Esophagus mucosa (tissue), 1 donor: ENCODE data around the gene ADGRA3. TPM values are rescaled to one million over a fixed set of nuclear protein-coding genes. Genes with fewer than 3 reads are reported as not detected.

Source experiments
- ATAC-seq: fragments of 200-7000 bp; cut with Tn5 transposase; one replicate; pipeline ENCODE4 v1.9.1; 2020
- total RNA-seq: library from RNA; stranded (reverse); gene quantifications from one replicate; pipeline ENCODE4 v1.2.4, GENCODE V29; 2023
- donor health status: DM: yes; HTN: yes; CAD: no.

Gene ADGRA3, protein sequence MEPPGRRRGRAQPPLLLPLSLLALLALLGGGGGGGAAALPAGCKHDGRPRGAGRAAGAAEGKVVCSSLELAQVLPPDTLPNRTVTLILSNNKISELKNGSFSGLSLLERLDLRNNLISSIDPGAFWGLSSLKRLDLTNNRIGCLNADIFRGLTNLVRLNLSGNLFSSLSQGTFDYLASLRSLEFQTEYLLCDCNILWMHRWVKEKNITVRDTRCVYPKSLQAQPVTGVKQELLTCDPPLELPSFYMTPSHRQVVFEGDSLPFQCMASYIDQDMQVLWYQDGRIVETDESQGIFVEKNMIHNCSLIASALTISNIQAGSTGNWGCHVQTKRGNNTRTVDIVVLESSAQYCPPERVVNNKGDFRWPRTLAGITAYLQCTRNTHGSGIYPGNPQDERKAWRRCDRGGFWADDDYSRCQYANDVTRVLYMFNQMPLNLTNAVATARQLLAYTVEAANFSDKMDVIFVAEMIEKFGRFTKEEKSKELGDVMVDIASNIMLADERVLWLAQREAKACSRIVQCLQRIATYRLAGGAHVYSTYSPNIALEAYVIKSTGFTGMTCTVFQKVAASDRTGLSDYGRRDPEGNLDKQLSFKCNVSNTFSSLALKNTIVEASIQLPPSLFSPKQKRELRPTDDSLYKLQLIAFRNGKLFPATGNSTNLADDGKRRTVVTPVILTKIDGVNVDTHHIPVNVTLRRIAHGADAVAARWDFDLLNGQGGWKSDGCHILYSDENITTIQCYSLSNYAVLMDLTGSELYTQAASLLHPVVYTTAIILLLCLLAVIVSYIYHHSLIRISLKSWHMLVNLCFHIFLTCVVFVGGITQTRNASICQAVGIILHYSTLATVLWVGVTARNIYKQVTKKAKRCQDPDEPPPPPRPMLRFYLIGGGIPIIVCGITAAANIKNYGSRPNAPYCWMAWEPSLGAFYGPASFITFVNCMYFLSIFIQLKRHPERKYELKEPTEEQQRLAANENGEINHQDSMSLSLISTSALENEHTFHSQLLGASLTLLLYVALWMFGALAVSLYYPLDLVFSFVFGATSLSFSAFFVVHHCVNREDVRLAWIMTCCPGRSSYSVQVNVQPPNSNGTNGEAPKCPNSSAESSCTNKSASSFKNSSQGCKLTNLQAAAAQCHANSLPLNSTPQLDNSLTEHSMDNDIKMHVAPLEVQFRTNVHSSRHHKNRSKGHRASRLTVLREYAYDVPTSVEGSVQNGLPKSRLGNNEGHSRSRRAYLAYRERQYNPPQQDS (N-terminal part only)
- 6.3 TPM for total RNA-seq

DNA sequence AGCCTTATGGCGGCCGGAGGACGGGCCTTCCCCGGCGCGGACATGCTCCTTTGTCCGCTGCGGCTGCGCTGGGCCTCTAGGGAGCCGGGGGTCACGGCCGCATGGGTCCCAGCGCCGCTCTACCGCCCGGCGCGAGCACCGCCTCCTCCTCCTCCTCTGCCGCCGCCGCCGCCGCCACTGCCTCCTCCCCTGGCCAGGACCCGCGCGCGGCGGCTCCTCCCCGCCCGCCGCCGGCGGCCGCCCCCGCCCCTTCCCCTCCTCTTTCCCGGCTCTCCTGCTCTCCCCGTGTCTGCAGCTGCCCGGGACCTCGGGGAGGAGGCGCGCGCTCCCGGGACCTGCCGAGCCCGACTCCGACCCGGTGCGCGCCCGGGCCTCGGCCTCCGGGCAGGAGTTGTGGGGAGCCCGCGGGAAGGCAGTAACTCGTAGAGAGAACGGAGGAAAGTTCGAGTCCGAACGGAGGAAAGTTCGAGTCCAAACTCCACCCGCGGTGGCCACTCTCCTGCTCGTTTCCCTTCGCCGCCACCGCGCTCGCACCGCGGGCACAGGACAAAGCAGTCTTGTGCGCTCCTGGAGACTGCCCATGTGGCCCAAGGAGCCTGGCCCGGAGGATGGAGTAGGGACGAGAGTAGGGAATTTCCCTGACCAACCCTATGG lies at the start of gene ADGRA3:
ADGRA3 (minus strand) TSS at position 179 of the 654 bp plus-strand sequence. CDS start 282 bp downstream, outside the sequence.
- ATAC-seq, result peak; percentile 74

DNA sequence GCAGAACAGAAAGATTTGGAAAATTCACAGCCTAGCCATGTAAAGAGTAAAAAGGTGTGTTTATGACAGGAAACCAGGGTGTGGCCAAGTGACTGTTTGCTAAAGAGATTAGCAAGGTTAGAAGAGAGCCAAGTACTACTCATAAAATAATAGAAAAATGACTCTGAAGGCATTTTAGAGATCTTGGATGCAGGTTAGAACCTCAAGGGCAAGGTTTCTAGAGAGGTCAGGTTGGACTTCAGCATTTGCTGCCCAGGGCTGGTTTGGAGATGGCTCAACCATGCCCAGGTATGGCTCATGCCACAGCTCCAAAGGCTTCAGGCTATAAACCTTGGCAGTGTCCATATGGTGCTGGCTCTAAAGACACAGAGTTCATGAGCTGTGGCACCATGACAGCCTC lies 40.6 kb upstream of the ADGRA3 start:
- peak; percentile 47 for ATAC-seq

DNA sequence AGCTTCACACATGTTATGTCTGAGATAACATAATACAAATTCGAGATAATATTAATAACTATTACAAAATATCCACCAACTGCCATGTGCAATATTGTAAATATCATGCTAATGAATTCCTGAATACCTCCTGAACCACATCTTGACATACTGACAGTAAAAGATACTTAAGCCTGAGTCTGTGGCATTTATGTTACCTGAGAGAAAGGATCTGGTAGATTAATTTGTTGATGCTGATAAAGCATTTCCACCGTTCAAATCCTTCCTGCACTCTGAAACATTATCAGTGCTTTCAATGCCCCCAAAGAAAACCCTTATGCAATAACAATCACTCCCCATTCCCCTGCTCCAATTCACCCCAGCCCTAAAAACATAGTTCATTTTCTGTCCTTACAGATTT lies 38.8 kb upstream of the ADGRA3 start:
- no peak for ATAC-seq

GRCh38 chr4:22553560-22553959 lies 37.7 kb upstream of the ADGRA3 start:
- no peak for ATAC-seq

DNA sequence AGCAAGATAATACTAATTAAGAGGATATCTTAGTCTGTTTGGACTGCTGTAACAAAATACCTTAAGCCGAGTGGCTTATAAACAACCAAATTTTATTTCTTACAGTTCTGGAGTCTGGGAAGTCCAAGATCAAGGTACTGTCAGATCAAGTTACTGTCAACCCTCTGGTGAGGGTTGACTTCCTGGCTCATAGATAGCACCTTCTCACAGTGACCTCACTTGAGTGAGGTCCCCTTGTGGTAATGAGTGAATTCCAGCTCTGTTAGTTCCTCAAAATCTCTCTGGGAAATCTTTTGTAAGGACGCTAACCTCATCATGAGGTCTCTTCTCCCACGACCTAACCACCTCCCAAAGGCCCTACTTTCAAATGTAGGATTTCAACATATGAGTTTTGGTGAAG lies 36.9 kb upstream of the ADGRA3 start:
- ATAC-seq, result no peak

DNA sequence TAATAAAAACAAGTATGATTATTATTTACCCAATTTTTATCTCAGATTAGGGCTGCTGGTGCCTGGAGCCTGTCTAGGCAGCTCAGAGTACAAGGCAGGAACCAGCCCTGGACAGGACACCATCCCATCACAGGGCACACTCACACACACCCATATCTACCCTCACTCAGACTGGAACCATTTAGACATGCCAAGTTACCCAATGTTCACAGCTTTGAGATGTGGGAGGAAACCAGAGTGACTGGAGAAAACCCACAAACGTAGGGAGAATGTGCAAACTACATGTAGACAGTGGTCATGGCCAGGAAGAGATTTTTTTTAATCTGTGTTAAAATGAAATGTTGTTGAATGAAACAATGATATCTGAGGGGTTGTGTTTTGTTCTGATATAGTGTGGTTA lies 35.7 kb upstream of the ADGRA3 start:
- no peak for ATAC-seq

- no peak for ATAC-seq
These were observed 30.4 kb upstream of the ADGRA3 start for GRCh38 chr4:22546299-22546698.

DNA sequence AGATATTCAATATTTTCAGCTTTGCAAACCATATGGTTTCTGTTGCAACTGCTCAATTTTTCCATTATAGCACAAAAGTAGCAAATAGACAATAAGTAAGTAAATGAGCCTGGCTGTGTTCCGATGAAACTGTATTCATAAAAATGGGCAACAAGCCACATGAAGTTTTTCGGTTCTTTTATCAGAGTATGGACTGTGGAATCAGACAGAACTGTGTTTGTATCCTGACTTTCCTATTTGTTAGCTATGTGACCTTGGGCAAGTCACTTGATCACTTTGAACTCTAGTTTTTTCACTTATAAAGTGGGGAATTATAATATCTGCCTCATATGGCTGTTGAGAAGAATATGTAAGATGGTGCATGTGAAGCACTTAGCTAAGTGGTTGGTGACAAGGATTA lies 23.4 kb upstream of the ADGRA3 start:
- ATAC-seq, result no peak

DNA sequence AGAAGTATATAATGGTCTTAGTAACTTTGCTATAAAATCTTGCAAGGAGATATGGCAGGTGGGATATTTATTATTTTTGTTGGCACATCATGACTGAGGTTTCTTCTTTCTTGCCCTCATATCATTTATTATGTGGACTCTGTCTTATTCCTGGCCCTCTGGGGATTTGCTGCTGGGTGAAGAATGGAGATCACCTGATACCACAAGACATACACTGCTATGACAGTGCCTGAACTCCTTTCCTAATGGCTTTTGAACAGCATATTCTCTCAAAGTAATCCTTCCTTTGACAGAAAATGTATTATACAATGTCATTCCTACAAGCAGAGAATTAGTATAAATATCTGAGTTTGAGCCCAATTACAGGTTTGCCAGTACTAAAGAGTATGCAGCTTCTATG lies 22.0 kb upstream of the ADGRA3 start:
- no peak for ATAC-seq

DNA sequence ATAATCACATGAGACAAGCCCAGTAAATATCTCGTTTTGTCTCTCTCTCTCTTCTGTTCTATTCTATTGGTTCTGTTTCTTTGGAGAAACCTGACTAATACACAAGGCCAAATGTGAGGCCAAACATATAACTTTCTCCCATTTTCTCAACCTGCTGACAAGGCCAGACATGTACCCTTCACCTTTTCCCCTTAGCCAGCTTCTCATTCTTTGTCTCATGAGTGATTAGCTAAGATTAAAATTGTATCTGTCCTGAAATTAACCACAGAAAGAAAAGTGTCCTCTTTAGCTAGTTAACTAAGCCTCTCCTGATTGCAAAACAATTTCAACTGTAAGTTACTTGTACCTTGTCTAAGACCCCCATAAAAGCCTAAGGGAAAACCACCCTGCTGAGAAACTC lies 18.5 kb upstream of the ADGRA3 start:
- no peak for ATAC-seq

DNA sequence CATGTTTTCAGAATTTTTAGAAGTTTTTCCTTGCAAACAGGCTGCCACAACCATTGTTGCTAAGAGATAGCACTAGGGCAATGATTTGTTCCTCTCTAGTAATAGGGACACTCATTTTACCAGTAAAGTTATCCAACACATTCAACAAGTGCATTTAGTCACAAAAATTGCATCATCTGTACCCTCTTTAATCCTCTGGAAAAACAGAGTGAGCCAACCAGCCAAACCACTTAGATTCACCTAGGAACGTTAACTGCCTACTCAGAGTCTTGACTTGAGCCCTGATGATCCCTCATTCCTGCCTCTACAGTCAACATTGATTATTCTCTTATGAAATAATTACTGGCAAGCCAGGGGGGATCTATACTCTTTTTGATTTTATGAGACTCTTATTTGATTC lies 17.0 kb upstream of the ADGRA3 start:
- peak; percentile 97 for ATAC-seq

DNA sequence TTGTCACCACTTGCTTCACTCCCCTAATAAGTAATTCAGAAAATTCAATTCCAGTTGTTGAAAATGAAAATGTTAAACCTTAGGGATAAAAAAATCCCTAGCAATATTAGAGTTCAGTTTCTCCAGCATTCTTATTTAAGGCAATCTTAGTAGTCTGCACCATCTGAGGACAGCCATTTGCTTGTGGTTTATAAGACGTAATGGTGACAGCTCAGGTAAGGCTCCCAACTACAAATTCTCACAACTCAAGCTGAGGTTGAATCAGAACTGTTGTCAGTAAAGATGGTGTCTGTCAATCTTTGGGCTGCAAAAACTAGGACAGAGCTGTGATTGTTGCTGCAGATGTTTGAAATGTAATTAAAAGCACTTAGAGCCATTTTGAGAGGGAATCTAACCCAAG lies 16.3 kb upstream of the ADGRA3 start:
- no peak for ATAC-seq

DNA sequence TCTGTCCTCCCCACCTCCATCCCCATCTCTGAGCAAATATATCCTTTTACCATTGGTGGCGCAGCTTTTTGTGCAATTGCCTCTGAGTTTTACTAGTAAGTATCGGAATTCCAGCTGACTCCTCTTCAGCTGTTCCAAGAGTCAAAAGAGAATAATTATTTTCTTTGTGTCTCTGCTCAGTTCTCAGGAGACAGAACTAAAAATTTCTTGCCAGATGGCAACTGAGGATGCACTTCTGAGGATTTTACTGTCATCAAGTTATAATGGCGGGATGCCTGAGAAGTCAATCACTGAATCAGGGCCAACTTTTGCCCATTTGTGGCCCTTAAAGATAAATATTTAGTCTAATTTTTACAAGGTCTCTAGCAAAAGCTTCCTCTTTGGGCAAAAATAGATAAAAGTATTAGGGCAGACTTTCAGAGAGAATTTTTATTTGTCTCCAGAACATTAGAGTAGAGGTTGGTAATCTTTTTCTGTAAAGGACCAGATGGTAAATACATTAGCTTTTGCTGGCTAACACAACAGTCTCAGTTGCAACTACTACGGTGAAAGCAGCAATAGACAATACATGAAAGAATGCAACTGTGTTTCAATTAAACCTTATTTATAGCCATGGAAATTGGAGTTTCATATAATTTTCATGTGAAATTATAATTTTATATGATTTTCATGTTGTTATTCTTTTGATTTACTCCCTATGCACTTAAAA lies 15.6 kb upstream of the ADGRA3 start:
- ATAC-seq, result no peak

DNA sequence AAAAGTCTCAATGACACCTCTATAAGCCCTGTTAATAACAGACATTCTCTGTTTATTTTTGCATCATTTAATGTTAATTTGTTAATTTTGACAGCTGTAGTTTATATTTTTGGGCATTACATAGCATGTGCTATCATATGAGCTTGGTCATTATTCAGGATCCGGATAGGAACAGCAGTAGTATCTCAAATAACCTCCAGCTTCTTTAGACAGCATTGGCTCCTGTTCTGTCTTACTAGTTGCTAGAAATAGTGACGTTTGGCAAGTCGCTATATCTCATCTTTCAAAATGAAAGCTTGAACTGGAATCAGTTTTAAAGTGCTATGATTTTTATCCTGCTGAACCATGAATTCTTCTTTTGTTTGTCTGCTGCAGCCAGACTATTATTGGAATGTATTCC lies 9.0 kb upstream of the ADGRA3 start:
- no peak for ATAC-seq

GRCh38 chr4:22522706-22523501 lies 7.0 kb upstream of the ADGRA3 start:
- ATAC-seq, result no peak

DNA sequence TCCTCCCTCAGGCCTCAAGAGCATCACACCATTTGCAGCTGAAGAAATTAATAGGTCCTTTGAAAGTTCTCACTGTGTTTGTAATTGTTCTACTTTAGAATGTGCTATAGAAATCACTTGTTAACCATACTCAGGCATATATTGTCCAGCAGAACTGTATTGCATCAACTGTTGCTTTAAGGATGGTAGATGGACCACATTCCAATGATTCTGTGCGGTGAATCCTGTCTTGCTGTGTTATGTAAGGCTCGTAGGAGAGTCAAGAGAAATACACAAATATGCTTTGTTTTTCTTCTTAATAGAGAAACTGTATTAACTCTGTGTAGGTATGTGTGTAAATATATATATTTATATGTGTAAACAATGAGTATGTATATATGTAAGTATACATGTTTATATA lies 6.3 kb upstream of the ADGRA3 start:
- peak; percentile 10 for ATAC-seq

DNA sequence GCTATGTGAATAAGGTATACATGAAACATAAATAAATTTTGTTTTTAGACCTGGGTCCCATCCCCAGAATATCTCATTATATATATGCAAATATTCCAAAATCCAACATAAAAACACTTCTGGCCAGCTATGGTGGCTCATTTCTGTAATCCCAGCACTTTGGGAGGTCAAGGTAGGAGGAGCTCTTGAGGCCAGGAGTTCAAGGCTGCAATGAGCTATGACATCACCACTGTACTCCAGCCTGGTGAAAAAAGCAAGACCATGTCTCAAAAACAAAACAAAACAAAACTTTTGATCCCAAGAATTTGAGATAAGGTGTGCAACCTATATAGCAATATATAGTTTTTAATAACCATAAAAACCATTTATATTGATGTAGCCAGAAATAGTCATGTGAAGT lies 5.4 kb upstream of the ADGRA3 start:
- no peak for ATAC-seq

DNA sequence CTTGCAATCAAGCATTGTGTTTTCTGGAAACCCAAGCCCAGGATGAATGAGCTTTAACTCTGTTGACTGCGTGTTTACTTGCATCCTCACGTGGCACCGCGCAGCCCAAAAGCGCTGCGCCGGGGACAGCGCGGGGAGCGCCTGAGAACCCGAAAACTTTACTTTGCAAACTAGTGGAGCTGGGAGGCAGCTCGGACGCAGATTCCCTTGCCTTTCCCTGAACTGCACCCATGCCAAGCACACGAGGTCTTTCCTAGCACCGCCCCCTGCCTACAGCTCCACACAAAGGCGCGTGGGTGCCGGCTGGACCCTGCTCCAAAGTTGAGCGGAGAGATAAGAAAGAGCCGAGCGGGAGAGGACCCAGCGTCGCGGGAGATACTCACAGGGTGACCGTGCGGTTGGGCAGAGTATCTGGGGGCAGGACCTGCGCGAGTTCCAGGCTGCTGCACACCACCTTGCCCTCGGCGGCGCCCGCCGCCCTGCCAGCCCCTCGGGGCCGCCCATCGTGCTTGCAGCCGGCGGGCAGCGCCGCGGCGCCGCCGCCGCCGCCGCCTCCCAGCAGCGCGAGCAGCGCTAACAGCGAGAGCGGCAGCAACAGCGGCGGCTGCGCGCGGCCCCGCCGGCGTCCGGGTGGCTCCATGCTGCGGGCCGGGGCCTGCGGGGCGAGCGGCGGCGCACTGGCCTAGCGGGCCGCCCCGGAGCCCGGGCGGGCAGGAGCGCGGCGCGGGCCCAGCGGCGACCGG lies 550 bp downstream of the ADGRA3 start:
- ATAC-seq, result peak; percentile 49

DNA sequence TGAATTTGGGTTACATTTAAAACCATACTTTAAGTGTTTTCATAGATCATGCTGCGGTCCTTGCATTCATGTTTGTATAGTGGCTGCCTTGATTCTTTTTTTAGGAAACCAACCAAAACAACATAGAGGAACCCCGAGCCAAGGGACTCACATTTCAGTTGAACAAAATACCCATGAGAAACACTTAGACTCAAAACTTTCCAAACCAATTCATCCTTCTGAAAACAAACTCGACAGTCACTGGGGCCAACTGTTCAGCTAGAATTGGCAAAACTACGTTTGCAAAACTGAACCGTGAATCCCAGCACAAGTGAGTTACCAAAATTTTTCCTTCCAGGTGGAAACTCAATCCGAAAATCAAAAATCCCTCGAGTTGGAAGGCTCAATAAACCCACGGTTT lies 1.4 kb downstream of the ADGRA3 start:
- ATAC-seq, result no peak

DNA sequence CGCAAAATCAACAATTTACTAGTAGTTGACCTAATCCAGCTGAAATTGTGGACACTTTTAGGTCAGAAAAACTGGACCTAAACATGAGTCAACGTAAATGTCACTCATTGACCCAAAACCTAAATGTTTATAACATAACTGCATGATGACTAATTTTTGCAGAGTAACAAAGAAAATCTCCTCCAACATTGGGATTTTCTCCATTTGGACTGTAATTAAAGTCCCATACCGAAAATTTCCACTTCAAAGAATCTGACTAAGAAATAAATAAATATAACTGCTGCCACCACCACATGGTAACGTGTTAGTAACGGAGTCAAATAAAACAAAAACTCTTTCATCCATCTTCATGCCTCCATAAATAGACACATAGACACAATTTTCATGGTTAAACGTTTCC lies 1.9 kb downstream of the ADGRA3 start:
- no peak for ATAC-seq
